Heart left ventricle (tissue), 13 donors: ENCODE results near the gene ATPAF1.

Experiments
- CTCF ChIP-seq, 12 donors: fragments of 200-600 bp; sonication (generic) in 4 of 12; IDR thresholded peaks; one replicate each; pipeline versions ENCODE4 v1.5.0 to v1.8.0; 2018 to 2022; ENCODE audit warnings: antibody characterized with exemption in 12 of 12, mild to moderate bottlenecking in 5 of 12
- POLR2A ChIP-seq, 2 donors: fragments of 450-650 bp; IDR thresholded peaks; one replicate each; pipeline ENCODE4 v1.6.1; 2017; ENCODE audit warnings: antibody characterized with exemption in 2 of 2, mild to moderate bottlenecking in 2 of 2, moderate library complexity in 2 of 2
- donor health status: ischemic (EF 13 %, LVEDD 7.1; RV severe dilation, severe dysfunction).
- donor health status: DM: no; HTN: yes; CAD: no.
- donor health status: DM: no; HTN: no; CAD: no.
- donor health status: ischemic (EF 25% LVEDD 6.9; RV normal size, moderate dysfunction).
- donor health status: ischemic (EF 25% LVEDD 5.7; RV mildly dilated, moderate dysfunction).
- donor health status: ischemic (EF 35%, LVEDD 5.7; RV mildly dilated, moderate dysfunction).
- donor health status: nonischemic (EF 11% LVEDD 7.7; RV severe dilation, severe dysfunction).
- donor health status: DM: yes; HTN: yes; CAD: no.
- donor health status: PGD.
- donor health status: ischemic (EF 29% LVEDD 5.4; RV normal size, mild dysfunction).
- donor health status: nonischemic (EF 23%, LVEDD 6.1; RV moderate dilation, normal function).

GRCh38 chr1:46689356-46689755 lies 21.2 kb upstream of the ATPAF1 start:
- TF ChIP-seq CTCF (IDR thresholded peaks at IDR 0.05) (no peak), POLR2A (IDR thresholded peaks at IDR 0.05) (no peak)
